HG02840 (cell line): ENCODE measurements around the gene ACAN.

Experiments
- ATAC-seq: cut with Tn5 transposase; IDR thresholded peaks from one replicate; pipeline ENCODE4 v1.9.1; 2021; ENCODE audit warnings: mild to moderate bottlenecking, moderate library complexity, moderate number of reproducible peaks; ENCODE audit not compliant: unreplicated experiment, low FRiP score

ACAN gene

GRCh38 chr15:88873786-88874185, 70.5 kb downstream of the ACAN start:
- no peak for ATAC-seq

GRCh38 chr15:88874275-88874674, 71.0 kb downstream of the ACAN start:
- no peak for ATAC-seq

- ATAC-seq: no peak
Measured at GRCh38 chr15:88874684-88875083, 71.4 kb downstream of the ACAN start.

GRCh38 chr15:88876573-88876972, 73.3 kb downstream of the ACAN start:
- no peak for ATAC-seq

- no peak for ATAC-seq
Measured at GRCh38 chr15:88877415-88877814, 74.2 kb downstream of the ACAN start.

GRCh38 chr15:88877906-88878305, 74.7 kb downstream of the ACAN start:
- ATAC-seq: no peak

- no peak for ATAC-seq
Measured at GRCh38 chr15:88878720-88879184, 75.5 kb downstream of the ACAN start.

- no peak for ATAC-seq
Measured at GRCh38 chr15:88880944-88881740, 77.9 kb downstream of the ACAN start.

GRCh38 chr15:88881775-88882174, 78.5 kb downstream of the ACAN start:
- ATAC-seq: no peak

GRCh38 chr15:88882785-88883184, 79.5 kb downstream of the ACAN start:
- ATAC-seq: no peak

- no peak for ATAC-seq
Measured at GRCh38 chr15:88887068-88887580, 83.9 kb downstream of the ACAN start.

- ATAC-seq: no peak
Measured at GRCh38 chr15:88888719-88889118, 85.5 kb downstream of the ACAN start.

- ATAC-seq: no peak
Measured at GRCh38 chr15:88890495-88890894, 87.3 kb downstream of the ACAN start.

- no peak for ATAC-seq
Measured at GRCh38 chr15:88891540-88892254, 88.5 kb downstream of the ACAN start.

GRCh38 chr15:88894348-88894818, 91.1 kb downstream of the ACAN start:
- ATAC-seq: no peak

GRCh38 chr15:88894819-88895767, 91.9 kb downstream of the ACAN start, which contains the start of gene HAPLN3:
Gene HAPLN3 (minus strand): TSS chr15:88895544. CDS start chr15:88887298, 8,246 bp downstream.
- no peak for ATAC-seq

GRCh38 chr15:88896333-88897033, 93.2 kb downstream of the ACAN start:
- no peak for ATAC-seq

GRCh38 chr15:88897142-88897455, 93.9 kb downstream of the ACAN start:
- ATAC-seq: no peak

GRCh38 chr15:88897456-88898194, 94.4 kb downstream of the ACAN start:
- ATAC-seq: no peak
